HG03095 (cell line): Measurements from ENCODE around the gene MYL12A.

Experiments used
- ATAC-seq: cut with Tn5 transposase; IDR thresholded peaks from one replicate; pipeline ENCODE4 v1.9.1; 2021; ENCODE audit warnings: moderate library complexity; ENCODE audit not compliant: unreplicated experiment

The MYL12A gene

DNA sequence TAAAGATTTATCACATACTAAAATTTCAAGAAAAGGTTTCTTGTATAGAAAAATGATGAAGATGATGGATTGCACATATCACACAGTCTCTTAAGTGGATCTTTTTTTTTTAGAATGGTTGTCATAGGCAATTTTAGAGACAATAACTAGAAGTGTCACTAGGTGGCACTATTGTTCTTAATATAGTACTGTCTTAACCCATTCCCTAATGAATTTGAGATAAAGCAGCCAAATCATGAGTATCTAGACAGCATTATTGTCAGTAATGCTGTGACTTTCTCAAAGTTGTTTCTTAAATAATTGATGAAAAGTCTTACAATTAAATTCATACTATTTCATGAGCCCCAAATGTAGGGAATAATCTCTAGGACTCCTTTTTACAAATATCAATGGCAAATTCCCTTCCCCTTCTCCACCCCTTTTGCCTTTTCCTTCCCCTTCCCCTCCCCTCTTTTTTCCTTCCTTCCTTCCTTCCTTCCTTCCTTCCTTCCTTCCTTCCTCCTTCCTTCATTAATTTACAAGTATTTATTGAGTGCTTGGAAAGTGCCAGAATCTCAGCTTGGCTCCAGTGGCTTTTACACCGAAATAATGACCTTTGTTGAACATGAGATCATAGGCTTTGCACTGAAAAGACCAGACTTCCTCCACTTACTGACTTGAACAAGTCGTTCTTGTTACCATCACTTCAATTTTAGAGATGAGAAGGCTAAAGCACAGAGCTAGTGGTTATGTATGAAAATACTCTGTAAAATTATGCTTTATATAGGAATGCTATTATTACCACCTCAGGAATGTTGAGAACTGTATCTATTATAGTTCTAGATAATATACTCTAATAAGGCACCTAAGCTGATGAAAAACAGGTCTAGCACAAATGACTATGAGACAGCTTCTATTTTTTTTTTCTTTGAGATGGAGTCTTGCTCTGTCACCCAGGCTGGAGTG, 34.1 kb downstream of the MYL12A start:
- ATAC-seq, result no peak

DNA sequence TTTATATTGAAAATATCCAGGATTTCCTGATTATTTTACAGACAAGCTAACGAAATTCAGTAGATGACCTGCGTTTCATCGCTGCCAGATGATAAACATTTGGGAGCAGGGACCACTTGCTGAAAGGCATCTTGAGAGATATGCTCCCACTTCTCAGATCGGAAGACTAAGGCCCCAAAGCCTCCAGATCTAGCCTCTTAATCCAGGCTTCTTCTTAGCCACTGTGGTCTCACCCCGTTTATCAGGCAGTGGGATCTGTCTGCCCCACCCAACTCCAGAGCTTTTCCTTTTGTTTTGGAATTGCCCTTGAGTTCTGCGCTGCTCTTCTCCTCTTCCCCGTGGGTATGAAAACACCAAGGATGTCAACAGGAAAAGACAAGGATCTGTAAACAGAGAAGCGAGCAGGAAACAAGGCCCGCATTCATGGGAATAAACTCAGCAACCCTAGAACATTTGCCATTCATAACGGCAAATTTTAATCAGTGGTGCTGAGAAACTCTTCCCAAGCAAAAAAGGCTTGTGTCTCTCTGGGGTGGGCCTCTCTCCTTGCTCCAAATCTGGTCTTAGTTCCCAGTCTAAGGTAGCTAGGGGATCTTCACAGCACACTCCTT, 35.8 kb downstream of the MYL12A start:
- ATAC-seq, result no peak

DNA sequence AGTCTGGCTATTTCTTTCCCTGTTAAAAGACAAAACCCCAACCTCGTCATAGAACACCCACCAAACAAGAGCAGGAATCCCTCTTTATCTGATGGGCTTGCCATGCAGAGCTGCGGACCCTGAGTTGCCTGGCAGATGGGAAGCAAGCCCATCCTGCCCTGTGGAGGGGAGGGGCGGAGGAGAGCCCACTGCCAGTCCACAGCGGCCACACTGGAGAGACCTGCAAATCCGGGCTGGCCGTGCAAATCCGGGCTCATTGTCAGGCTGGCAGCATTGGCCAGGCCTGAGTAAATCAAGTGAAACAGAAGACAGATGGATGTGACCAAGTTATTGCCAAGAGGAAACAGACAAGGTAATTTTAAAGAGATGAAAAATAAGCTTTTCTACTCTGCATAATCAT, 36.3 kb downstream of the MYL12A start:
- ATAC-seq, result no peak

DNA sequence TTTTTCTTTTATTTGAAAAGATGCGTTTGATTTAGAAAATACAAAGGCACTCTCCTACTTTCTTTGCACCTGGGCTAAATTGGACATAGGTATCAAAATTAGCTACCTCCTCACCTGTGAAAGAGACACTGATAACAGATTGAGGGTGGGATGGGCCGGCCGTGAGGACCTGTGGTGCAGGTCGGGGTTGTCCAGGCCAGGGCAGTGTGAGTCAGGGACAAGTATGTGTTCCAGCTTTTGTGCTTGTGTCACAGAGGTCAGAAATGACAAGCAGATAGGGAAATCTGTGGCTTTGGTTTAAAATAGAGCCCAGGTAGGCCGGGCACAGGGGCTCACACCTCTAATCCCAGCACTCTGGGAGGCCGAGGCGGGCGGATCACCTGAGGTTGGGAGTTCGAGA, 36.9 kb downstream of the MYL12A start:
- no peak for ATAC-seq

DNA sequence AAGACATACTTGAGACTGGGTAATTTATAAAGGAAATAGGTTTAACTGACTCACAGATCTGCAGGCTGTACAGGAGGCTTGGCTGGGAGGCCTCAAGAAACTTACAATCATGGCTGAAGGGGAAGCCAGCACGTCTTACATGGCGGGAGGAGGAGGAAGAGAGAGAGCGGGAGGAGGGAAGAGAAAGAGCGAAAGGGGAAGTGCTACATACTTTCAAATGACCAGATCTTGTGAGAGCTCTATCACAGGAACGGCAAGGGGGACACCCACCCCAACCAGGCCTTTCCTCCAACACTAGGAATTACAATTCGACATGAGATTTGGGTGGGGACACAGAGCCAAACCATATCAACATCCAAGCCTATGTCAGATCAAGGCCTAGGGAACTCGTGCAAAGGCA, 38.6 kb downstream of the MYL12A start:
- no peak for ATAC-seq

DNA sequence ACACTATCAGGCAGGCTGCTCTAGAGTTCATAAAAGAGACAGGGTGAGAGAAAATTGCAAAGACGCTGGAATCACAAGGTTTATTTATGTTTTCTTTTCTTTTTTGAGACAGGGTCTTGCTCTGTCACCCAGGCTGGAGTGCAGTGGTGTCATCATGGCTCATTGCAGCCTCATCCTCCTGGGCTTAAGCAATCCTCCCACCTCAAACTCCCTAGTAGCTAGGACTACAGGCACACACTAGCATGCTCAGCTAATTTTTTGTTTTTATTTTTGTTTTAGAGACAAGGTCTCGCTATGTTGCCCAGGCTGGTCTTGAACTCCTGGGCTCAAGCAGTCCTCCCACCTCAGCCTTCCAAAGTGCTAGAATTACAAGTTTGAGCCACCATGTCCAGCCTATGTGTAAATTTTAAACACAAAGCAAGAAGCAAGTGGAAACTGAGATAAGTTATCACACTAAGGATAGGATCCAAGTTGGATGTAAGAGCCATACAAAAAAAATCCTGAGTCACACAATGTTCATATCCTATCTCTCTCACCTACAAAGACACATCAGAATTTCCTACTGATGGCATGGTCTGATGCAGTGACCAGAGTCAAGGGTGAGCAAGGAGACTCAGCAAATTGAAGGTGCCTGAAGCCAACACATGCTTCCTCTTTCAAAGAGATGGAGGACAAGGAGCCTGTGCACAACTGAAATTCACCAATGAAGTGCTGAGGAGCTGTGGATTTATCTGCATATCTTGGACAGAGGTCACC, 45.8 kb downstream of the MYL12A start:
- no peak for ATAC-seq

DNA sequence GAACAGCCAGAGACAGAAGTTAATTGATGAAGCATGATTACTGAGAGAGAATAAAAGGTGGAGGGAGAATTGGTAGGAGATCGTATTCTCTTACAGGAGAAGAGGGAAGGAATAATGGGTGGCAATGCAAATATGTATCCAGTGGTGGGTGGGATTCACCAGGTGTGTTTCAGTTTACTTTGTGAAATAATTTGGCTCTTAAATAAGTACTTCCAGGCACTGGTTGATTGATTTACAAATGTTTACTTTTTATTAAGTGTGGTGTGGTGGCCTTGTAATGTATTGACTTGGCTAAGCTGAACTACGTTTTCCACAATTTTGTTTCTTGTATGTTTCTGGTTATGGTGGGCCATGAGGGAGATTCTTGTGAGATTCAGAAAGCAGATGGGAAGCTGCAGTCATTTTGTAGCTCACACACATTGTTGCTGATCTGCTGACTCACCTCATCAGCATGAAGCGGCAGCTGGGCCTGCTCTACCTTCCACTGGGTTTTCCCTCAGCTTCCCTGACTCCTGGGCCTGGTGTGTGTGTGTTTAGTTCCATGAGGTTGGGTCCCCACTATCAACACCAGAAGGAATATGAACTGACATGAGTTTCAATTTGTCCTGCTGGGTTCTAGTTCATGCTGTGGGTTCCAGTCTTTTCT, 47.0 kb downstream of the MYL12A start:
- ATAC-seq, result no peak

DNA sequence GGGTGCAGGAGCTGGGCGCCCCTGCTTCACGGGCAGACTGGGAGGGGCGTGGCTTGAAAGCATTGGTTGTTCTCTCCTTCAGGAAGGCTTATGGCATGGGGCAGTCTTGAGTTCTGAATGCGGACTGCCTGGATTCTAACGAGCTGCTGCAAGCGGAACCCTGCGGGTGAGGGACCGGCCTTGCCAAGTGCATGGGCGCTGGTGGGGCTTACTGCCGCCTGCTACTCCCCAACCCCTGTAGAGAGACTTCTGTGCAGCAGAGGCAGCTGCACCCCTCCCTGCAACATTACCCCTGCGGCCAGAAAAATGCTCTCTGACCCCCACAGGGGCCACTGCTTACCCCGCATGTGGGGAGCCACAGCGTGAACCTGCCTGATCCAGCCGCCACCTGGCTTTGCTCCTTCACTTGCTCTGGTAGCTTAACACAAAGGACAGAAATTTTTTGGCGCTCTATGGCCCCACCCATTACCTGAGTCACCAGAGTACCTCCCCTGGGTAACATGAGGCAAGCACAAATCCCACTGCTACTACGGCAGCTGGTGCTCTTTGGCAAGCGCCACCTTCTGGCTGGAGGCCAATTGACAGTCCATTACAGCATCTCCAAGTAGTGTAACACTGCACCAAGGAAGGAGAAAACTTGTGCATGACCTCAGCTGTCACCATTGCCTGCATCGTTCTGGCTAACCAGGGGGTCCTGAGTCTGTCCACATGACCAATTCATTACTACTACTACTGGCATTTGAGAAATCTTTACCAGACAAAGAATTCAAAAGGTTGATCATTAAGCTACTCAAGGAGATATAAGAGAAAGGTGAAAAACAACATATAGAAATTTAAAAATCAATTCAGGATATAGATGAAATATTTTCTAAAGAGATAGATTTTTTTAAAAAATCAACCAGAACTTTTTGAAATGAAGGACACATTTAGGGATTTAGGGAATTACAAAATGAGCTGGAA, 49.7 kb downstream of the MYL12A start:
- ATAC-seq, result peak; percentile 99

DNA sequence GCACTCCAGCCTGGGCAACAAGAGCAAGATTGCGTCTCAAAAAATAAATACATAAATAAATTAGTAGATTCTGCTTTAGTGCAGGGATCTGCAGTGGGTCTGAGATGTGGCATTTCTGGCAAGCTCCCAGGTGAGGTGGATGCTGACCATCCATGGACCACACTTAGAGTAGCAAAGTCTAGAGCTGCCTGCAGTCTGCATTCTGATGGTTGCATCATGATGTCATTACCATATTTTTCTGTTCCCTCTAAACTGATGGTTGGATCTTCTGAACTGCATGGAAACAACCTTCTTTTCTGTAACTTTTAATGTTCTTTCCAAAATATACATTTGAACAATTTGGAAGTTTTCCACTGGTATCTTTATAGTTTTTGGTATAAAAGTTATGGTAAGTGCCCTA, 57.2 kb downstream of the MYL12A start:
- no peak for ATAC-seq

DNA sequence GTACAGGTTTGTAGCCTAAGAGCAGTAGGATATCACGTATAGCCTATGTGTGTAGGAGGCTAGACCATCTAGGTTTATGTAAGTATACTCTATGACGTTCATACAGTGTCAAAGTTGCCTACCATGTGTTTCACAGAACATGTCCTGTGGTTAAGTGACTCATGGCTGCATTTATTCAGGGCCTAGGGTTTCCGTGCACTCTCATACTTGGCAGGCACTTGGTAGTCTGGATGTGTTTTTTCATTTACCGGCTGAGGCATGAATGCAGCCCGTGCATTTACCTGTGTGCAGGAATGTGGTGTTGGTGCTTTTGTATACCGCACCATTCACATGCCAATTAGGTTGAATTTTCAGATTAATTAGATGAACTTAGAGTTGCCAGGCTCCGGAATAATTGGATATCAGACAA, 57.8 kb downstream of the MYL12A start:
- no peak for ATAC-seq
